GM08714 (cell line): ENCODE measurements around the gene C4orf50.

ENCODE experiments used
- H3K4me3 ChIP-seq: fragments of 200-500 bp; sonication (Bioruptor generic); 2 replicates; pipeline ENCODE4 v1.5.1; 2014; ENCODE audit warnings: mild to moderate bottlenecking, low read length, inconsistent platforms
- ZNF274 ChIP-seq: IDR thresholded peaks from 2 replicates; pipeline ENCODE4 v1.6.1; 2012; ENCODE audit warnings: mild to moderate bottlenecking, low read depth, low read length

Gene C4orf50

DNA sequence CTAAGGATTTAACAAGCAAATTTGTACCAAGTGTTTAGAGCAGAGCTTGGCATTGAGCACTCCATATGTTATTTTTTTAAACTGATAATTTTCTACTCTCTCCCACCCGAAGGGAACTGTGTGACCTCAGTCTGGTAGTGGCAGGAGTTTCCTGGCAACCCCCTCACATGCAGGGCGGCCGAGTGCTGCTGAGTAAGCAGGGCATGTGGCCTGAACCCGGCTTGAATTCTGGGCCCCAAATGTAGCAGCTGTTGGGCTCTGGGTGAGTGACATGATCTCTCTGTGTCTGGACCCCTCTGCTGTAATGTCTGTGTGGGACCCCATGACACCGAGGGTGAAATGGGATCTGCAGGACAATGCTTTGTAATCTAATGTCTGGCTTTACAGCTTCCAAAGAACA is 13.6 kb upstream of the C4orf50 start:
- TF ChIP-seq ZNF274, result no peak
- H3K4me3 ChIP-seq, result no peak overlapping the region

DNA sequence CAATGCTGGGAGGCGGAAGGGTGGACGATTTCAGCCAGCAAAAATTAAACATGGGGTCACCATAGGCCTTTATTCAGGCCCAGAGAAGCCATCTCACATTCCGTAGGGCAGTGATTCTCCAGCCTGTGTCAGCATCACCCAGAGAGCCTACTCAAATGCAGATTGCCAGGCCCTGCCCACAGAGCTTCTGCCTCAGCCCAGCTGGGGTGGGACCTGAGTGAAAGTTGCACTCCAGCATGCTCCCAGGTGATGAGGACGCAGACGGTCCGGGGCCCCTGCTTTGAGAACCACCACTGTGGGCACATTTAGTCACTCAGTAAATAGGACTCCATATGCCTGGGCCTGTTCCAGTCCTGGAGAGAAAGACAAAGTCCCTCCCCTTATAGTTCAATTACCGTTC is 12.4 kb upstream of the C4orf50 start:
- TF ChIP-seq ZNF274, result no peak
- H3K4me3 ChIP-seq, result no peak overlapping the region

DNA sequence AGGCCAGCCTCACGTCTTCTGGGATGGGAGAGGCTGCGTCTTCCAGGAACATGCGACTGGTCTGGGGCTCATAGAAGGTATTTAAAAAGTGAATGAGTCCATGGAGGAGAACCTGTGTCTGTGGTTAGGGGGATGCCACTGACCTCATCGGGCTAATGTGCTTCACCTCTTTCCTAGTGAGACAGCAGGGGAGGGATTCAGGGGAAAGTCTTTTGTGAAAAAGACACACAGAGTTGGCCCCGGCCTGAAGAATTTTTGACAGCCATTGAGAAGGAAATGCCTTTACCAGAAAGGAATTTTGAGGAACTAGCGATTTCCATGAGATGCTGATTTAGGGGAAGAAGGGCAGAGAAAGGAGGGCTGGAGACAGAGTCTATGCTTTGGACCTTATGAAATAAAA is 11.0 kb upstream of the C4orf50 start:
- no peak overlapping the region for H3K4me3 ChIP-seq
- no peak for TF ChIP-seq ZNF274

DNA sequence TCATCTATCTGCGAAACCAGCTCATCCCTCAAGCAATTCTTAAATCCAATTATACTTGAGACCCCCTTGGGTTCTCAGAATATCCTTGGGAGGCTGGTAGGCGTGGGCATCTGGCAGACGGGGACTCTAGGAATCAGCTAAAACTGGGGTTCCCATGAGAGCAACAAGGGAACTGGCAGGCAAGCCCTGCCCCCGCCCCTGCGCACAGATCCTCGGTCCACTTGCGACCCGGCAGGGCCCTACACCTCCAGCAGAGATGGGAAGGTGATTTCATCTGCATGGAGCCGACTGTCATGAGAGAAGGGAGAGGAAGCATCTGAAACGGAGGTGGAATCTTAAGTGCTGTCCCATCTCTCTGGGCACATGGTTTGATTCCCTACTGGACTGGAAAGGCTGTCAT is 9.9 kb upstream of the C4orf50 start:
- no peak overlapping the region for H3K4me3 ChIP-seq
- TF ChIP-seq ZNF274, result no peak

DNA sequence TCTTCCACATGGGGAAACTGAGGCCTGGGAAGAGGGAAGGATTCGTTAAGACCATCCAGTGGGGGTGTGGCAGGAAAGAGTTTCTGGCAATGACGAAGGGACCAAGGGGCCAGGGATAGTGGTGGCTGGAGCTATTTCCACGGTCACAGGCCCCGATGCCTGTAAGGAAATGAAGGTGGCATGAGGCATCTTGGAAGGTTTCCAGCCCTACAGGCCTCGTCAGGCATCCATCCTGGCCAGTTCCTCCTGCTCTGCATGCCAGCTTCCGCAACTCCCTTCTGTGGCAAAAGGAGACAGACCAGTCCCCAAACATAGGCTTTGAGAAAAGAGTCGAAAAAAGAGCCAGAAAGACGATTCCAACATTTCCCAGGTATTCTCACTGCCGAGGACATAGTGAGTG is 9.2 kb upstream of the C4orf50 start:
- TF ChIP-seq ZNF274, result no peak
- H3K4me3 ChIP-seq, result no peak overlapping the region

DNA sequence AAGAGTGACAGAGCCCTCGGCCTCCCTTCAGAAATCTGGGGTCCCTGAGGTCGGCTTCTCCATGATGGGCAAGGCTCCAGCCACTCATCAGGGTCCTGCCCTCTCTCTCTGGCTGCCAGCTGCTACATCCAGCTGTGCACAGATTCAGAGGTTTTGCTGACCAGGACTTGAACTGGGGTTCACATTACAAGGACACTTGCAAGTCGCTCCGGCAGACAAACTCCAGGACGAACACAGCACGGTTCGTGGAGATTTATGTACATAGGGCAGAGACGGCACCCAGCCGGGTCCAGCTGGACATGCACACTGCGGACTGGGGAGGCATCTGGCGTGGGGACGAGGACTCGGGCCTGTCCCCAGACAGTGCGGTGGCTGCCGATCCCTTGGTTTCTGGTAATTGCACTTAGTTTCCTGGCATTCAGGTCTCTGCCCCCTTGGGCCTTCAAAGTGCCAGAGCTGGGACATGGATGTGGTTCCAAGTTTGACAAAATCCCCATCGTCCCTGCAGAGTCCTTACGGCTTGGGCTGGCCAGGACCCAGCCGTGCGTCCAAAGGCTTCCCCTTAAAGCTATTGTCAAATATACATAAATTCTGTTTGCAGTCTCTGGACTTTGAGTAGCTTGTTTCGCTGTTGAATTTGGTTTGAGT is 6.2 kb upstream of the C4orf50 start:
- H3K4me3 ChIP-seq, result no peak overlapping the region
- TF ChIP-seq ZNF274, result no peak

DNA sequence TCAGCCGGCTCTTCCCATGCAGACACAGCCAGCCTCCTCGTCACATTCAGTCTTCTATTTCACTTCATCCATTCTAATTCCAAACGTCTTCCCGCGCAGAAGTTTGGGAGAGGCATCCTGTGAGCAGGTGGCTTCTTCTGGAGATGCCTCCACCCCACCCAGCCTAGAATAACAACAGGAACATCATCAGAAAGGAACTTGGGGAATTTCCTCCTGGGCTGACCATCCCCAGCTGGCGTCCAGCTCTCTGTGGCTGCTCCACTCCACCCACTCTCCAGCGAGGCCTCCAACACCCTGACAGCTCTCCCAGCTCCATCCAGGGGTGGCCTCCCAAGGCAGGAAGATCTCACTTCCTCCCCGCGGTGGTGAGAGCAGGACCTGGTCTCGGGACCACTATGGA is 5.5 kb upstream of the C4orf50 start:
- TF ChIP-seq ZNF274, result no peak

DNA sequence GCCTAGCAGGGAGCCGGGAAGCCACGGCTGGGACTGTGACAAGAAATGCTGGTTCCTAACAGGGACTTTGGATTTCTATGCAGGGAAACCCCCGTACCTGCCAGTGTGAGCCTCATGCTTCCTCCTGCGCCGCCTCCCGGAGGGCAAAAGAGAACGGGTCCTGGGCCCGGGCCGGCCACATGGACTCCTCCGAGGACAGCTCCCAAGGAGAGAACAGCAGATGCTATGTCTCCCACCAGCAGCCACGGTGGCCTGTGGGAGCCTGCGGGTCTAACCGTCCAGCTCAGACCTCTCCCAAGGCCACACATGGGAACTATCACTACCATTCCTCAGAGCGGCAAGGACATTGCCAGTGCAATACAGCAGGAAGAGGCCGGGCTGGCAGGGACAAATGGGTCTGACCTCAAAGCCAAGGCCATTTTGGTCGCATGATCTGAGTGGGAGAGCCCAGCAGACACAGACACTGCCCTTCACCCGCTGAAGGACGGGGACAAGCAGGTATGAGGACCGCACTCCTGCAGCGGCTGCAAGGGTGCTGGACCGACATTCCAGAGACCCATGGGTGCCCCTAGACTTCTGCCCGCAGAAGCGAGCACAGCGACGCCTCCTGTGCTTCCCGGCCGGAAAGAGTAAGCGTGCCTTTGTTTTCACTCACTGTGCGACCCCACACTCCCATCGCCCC is 4.5 kb upstream of the C4orf50 start:
- no peak for TF ChIP-seq ZNF274
- no peak overlapping the region for H3K4me3 ChIP-seq

More for the DNA sequence above, 5.5 kb upstream of the C4orf50 start:
- H3K4me3 ChIP-seq, result no peak overlapping the region

DNA sequence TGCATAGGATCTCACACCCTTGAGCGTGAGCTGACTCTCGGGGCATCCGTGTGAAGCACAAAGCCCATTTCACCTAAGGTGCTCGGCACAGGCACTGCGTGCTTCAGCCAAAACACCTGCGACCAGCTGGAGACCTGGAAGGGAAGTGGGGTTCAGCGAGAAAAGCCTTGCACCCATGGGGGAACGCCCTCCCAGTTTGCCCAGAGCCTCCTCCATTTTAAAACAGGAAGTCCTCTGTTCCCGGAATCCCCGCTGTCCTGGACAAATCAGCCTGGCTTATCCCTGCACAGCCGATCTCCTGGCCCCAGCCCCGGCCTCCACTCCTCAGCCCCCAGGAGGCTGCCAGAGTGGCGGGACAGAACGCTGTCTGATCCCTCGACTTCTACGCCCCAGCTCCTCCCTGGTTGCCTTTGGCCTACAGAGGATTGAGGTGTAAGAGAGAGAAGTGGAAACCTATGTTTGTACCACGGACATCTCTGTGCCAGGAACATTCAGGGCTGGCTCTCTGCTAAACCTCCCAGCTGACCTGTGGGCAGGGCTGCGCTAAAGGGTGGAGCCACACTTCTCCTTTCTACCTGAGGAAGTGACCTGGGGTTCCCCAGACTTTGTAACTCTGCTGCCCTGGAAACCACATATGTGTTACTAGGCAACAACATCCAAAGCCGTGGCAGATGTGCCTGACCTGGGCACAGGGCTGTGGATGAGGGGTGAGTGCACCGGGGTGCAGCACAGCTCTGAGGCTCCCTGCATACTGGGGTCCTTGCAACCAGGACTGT is 3.8 kb upstream of the C4orf50 start:
- no peak overlapping the region for H3K4me3 ChIP-seq
- TF ChIP-seq ZNF274, result no peak

DNA sequence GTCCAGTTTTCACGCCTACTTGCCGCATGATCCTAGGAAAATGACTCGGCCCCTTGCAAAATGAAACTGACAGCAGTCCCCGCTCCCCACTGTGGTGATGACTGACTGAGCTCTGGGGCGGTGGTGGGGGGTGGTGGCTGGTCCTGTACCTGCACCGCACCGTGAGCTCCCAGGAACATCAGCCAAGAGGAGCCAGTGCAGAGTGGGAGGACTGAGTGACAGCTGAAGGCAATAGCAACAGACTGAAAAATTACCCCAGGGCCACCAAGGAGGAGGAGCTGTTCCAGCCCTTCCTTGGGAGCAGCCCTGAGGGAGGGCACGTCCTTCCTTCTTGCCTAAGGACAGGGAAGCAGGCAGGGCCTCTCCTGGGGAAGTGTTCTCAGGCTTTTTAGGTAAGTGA is 2.4 kb upstream of the C4orf50 start:
- no peak overlapping the region for H3K4me3 ChIP-seq
- TF ChIP-seq ZNF274, result no peak

DNA sequence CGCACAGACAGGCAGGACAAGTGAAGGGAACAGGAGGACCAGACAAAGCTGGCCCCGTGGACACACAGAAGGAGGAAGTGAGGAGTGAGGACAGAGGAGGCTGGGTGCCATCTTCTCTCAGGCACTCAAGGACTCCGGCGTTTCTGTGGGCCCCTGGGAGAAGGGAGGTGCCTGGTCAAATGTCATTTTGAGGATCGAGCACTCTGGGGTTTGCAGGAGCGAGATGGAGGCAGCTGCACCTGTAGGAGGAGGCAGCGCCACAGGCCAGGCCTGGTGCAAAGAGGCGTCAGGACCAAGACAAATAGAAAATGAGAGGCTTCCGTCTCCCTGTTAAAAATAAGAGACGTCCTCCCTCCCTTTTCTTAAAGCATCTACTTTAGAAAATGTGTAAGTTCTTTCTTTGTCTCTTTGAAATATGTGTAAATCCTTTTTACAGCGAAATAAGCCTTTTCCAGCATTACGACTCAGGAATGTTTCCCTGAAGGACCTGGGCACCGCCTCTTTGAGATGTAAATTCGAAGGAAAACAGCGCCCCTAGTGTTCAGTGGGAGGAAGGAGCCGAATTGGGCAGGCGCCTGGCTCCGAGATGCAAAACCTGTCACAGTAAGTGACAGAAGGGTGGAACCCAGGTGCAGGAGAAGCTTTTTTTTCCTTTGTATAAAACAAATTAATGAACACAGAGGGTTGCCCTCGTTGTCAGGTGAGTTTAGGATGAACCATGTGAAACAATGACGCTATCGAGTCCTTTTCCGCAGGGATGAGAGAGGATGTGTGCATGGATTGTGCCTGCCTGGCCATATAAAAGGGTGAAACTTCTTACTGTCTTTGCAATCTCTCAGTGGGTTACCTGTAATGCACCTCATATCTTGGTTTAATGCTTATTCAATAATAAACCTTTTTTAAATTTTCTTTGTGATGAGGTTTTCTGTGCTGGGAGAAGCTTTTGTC is 1.4 kb upstream of the C4orf50 start:
- no peak for TF ChIP-seq ZNF274
- no peak overlapping the region for H3K4me3 ChIP-seq

DNA sequence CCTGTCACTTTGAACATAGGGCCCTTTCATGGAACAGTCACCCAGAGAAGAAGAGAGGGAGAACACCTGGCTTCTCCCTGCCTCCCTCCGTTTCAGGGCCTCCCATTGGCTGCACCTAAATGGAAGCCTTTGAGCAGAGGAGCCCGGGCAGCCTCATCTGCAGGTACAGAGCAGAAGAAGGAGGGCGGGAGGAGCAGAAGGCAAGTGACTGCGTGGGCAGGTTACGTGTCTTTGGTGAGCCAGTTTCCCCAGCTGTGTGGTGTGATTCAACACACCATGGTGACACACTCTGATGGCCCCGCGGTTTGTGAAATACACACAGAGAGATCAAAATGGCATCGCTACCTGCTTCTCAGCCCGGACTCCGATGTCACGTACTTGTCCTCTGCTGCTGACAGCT is 431 bp downstream of the C4orf50 start:
- no peak for TF ChIP-seq ZNF274
- no peak overlapping the region for H3K4me3 ChIP-seq

DNA sequence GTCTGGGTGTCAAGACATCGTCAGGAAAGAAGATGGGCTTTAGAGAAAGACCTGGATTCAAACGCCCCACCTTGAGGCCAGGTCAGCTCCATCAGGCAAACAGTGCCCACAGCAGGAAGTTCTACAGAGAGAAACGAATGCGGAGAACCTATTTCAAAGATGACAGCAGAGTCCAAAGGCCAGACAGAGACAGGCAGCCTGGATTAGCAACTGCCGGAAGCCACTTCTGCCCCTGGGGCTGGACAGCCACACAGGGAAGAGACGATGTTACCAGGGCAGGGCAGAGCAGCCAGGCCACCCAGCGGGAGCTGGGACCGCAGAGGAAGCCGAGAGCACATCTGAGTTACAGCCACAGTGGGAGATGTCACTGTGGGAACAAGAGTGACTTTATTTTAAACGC is 1.2 kb downstream of the C4orf50 start:
- H3K4me3 ChIP-seq, result no peak overlapping the region
- no peak for TF ChIP-seq ZNF274

DNA sequence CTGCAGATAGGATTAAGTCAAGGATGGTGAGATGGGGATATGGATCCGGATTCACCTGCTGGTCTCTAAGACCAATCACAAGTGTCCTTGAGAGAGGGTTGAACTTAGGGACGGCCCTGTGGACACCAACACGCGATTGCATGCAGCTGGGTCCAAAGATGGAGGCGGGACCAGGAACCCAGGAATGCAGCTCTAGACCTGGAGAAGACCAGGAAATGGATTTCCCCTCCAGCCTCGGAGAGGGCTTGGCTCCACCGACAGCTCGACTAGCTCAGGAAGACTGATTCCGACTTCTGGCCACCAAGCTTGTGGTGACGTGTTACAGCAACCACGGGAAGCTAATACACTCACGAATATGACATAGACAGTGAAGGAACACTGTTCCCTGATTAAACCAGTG is 4.7 kb downstream of the C4orf50 start:
- H3K4me3 ChIP-seq, result no peak overlapping the region
- TF ChIP-seq ZNF274, result no peak
